Neural progenitor cell (in vitro differentiated cells): ENCODE results near the gene CTDSPL2. TPM values are rescaled to one million over a fixed set of nuclear protein-coding genes. Genes with fewer than 3 reads are reported as not detected.

ENCODE experiments used
- DNase-seq: peaks from one replicate; pipeline ENCODE4 v3.0.0-alpha.2; 2016; ENCODE audit warnings: low spot score
- H2AFZ ChIP-seq: fragments of 200-600 bp; sonication (generic); replicated peaks from 2 replicates; pipeline ENCODE4 v1.6.1; 2016; ENCODE audit warnings: antibody characterized with exemption
- H3F3A ChIP-seq: fragments of 200-600 bp; sonication (generic); 2 replicates; pipeline ENCODE4 v1.6.1; 2016; ENCODE audit warnings: antibody characterized with exemption, low read depth
- H3K27ac ChIP-seq: fragments of 200-600 bp; sonication (generic); 2 replicates; pipeline ENCODE4 v1.5.1; 2016; ENCODE audit warnings: mild to moderate bottlenecking
- H3K27me3 ChIP-seq: fragments of 200-600 bp; sonication (generic); 2 replicates; pipeline ENCODE4 v1.6.1; 2016; ENCODE audit warnings: mild to moderate bottlenecking, moderate library complexity
- H3K36me3 ChIP-seq: fragments of 200-600 bp; sonication (generic); 2 replicates; pipeline ENCODE4 v1.5.1; 2016
- H3K4me1 ChIP-seq: fragments of 200-600 bp; sonication (generic); 2 replicates; pipeline ENCODE4 v1.6.1; 2016; ENCODE audit warnings: mixed run types
- H3K4me2 ChIP-seq: fragments of 200-600 bp; sonication (generic); 2 replicates; pipeline ENCODE4 v1.6.1; 2016
- H3K4me3 ChIP-seq: fragments of 200-600 bp; sonication (generic); 2 replicates; pipeline ENCODE4 v1.5.1; 2016
- H3K79me2 ChIP-seq: fragments of 200-600 bp; sonication (generic); 2 replicates; pipeline ENCODE4 v1.6.1; 2016; ENCODE audit warnings: low read depth
- H3K9ac ChIP-seq: fragments of 200-600 bp; sonication (generic); 2 replicates; pipeline ENCODE4 v1.6.1; 2016
- H3K9me3 ChIP-seq: fragments of 200-600 bp; sonication (generic); 2 replicates; pipeline ENCODE4 v1.5.1; 2016; ENCODE audit warnings: low read depth
- H4K20me1 ChIP-seq: fragments of 200-600 bp; sonication (generic); 2 replicates; pipeline ENCODE4 v1.6.1; 2016; ENCODE audit warnings: low read depth
- H3K27ac Mint-ChIP-seq: 3 replicates; pipeline ENCODE4 v1.8.0; 2021; ENCODE audit warnings: mixed read lengths
- H3K27me3 Mint-ChIP-seq: 2 replicates; pipeline ENCODE4 v1.8.0; 2022; ENCODE audit warnings: low read depth, mild to moderate bottlenecking, inconsistent platforms, moderate library complexity, mixed read lengths; ENCODE audit not compliant: insufficient read depth
- H3K36me3 Mint-ChIP-seq: 3 replicates; pipeline ENCODE4 v1.8.0; 2021; ENCODE audit warnings: mixed read lengths
- H3K4me1 Mint-ChIP-seq: 3 replicates; pipeline ENCODE4 v1.8.0; 2021; ENCODE audit warnings: mixed read lengths
- H3K4me3 Mint-ChIP-seq: 3 replicates; pipeline ENCODE4 v1.8.0; 2021; ENCODE audit warnings: mild to moderate bottlenecking, moderate library complexity, mixed read lengths
- H3K9me3 Mint-ChIP-seq: 3 replicates; pipeline ENCODE4 v1.8.0; 2020; ENCODE audit warnings: mixed read lengths
- EZH2 ChIP-seq: fragments of 200-600 bp; sonication (generic); IDR thresholded peaks from 2 replicates; pipeline ENCODE4 v1.6.1; 2017; ENCODE audit warnings: antibody characterized with exemption, mild to moderate bottlenecking, moderate library complexity
- EZH2phosphoT487 ChIP-seq: fragments of 200-600 bp; sonication (generic); IDR thresholded peaks from 2 replicates; pipeline ENCODE4 v1.6.1; 2017; ENCODE audit warnings: antibody characterized with exemption
- total RNA-seq: library from RNA; depleted of rRNA; stranded (reverse); fragments of >200 nt; gene quantifications from 2 replicates; pipeline ENCODE4 v1.2.3, GENCODE V29; 2015; ENCODE audit warnings: low replicate concordance
- TF ChIP-seq, protein P1 (sequence below): fragments of 200-600 bp; sonication (generic); IDR thresholded peaks from 2 replicates; pipeline ENCODE4 v1.5.1; 2017; ENCODE audit warnings: antibody characterized with exemption, mild to moderate bottlenecking

Gene CTDSPL2
- total RNA-seq, 1 donor from 2014 or later: 207 TPM

DNA sequence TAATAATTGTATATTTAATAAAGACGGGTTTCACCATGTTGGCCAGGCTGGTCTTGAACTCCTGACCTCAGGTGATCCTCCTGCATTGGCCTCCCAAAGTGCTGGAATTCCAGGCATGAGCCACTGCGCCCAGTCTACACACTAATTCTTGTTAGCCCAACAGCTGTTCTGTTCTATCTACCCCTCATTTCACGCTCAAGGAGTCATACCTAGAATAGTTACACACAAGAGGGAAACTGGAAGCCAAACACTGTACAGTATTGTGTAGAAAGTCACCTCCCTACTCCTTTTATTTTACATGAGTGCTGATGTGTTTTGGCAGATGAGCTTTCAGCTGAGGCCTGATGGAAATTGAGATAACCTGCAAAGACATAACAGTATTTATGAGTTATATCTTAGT is 13.4 kb upstream of the CTDSPL2 start:
- Histone ChIP-seq H3K4me3 (no peak overlapping the region), H2AFZ (no peak overlapping the region), H3K4me1 (no peaks in the 10 kb centered on the region), H3K36me3 (no peaks in the 10 kb centered on the region), H3K9ac (no peak overlapping the region), H3K79me2 (no peaks in the 10 kb centered on the region), H3K27me3 (no peaks in the 10 kb centered on the region), H3F3A (no peaks in the 10 kb centered on the region), H3K9me3 (no peaks in the 10 kb centered on the region), H3K4me2 (no peak overlapping the region), H4K20me1 (no peaks in the 10 kb centered on the region), H3K27ac (no peak overlapping the region)
- H3K4me3 Mint-ChIP-seq: no peak overlapping the region
- no peak overlapping the region for H3K27ac Mint-ChIP-seq
- no peaks in the 10 kb centered on the region for H3K4me1 Mint-ChIP-seq
- H3K27me3 Mint-ChIP-seq: peaks cover 2% of the 10 kb centered on the region
- peaks cover 4% of the 10 kb centered on the region for H3K9me3 Mint-ChIP-seq
- DNase-seq: no peak
- peaks cover 12% of the 10 kb centered on the region for H3K36me3 Mint-ChIP-seq
- TF ChIP-seq EZH2 (no peak), EZH2phosphoT487 (no peak)
- TF ChIP-seq, protein P1, sequence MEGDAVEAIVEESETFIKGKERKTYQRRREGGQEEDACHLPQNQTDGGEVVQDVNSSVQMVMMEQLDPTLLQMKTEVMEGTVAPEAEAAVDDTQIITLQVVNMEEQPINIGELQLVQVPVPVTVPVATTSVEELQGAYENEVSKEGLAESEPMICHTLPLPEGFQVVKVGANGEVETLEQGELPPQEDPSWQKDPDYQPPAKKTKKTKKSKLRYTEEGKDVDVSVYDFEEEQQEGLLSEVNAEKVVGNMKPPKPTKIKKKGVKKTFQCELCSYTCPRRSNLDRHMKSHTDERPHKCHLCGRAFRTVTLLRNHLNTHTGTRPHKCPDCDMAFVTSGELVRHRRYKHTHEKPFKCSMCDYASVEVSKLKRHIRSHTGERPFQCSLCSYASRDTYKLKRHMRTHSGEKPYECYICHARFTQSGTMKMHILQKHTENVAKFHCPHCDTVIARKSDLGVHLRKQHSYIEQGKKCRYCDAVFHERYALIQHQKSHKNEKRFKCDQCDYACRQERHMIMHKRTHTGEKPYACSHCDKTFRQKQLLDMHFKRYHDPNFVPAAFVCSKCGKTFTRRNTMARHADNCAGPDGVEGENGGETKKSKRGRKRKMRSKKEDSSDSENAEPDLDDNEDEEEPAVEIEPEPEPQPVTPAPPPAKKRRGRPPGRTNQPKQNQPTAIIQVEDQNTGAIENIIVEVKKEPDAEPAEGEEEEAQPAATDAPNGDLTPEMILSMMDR: no peak

DNA sequence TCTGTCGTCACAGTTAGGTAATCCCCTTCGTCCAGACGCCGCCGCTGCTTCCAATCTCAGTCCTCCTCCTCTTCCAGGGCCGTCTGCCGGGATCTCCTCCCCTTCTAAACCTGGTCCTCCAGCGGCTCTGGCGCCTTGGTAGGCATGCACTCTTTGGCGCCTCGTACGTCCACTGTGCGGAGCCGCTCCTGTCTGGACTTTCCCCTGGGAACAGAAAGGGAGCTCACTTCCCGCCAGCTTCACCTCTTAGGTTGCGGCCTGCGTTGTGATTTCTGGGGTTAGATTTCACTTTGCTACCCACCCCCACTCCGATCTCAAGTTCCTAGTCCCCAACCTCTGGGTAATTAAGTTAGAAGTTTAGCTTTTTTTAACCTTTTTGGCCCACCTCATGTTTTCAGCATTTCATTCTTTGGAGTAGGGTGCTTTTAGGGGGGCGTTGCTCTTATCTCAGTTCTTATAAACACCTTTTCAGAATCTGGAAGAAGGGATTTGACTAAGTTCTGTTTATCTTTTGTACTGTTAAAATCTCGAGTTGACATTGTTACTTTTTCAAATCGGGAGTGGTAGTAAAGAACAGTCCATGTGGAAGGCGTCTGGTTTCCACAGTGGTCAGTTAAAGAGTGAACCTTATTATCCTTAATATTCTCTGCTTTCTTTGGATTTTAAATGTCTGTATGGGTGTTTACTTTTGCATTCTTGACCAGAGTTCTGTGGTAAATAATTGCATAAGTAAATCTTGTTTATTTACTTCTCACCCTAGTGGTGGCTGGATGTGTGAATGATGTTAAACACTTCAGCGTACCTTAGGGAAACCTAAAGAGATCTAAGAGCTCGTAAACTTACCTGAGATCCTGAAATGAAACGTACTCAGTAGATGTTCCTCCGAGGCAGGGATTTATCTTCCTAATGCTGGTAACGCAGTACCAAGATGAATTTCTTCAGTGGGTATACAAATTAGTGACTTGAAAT is 611 bp downstream of the CTDSPL2 start:
- no peaks in the 10 kb centered on the region for H3K27me3 ChIP-seq
- H3K4me1 Mint-ChIP-seq: peaks cover 17% of the 10 kb centered on the region
- peak overlapping the region; percentile 88 for H3K4me3 Mint-ChIP-seq
- peak overlapping the region; percentile 100 for H3K27ac Mint-ChIP-seq
- H3F3A ChIP-seq: peaks cover 29% of the 10 kb centered on the region
- no peaks in the 10 kb centered on the region for H3K9me3 Mint-ChIP-seq
- peaks cover 7% of the 10 kb centered on the region for H3K27me3 Mint-ChIP-seq
- H3K9ac ChIP-seq: peak overlapping the region; percentile 98
- H3K9me3 ChIP-seq: no peaks in the 10 kb centered on the region
- peaks cover 41% of the 10 kb centered on the region for H4K20me1 ChIP-seq
- H3K4me1 ChIP-seq: peaks cover 9% of the 10 kb centered on the region
- H3K4me3 ChIP-seq: peak overlapping the region; percentile 88
- peak overlapping the region; percentile 99 for H3K27ac ChIP-seq
- H3K79me2 ChIP-seq: peaks cover 56% of the 10 kb centered on the region
- DNase-seq: peak; percentile 86
- TF ChIP-seq, protein P1: peak; percentile 29
- TF ChIP-seq EZH2 (no peak), EZH2phosphoT487 (no peak)
- H2AFZ ChIP-seq: no peak overlapping the region
- peaks cover 8% of the 10 kb centered on the region for H3K36me3 Mint-ChIP-seq
- H3K4me2 ChIP-seq: peak overlapping the region; percentile 82
- no peaks in the 10 kb centered on the region for H3K36me3 ChIP-seq

- no peak overlapping the region for H3K9ac ChIP-seq
- no peaks in the 10 kb centered on the region for H3K36me3 ChIP-seq
- no peaks in the 10 kb centered on the region for H3K27me3 ChIP-seq
- H3F3A ChIP-seq: peaks cover 10% of the 10 kb centered on the region
- H3K4me2 ChIP-seq: no peak overlapping the region
- no peak for DNase-seq
- no peak overlapping the region for H3K4me3 ChIP-seq
- H3K4me1 ChIP-seq: peaks cover 6% of the 10 kb centered on the region
- Mint-ChIP-seq H3K9me3 (peaks cover 28% of the 10 kb centered on the region), H3K27me3 (peaks cover 4% of the 10 kb centered on the region), H3K4me1 (no peaks in the 10 kb centered on the region), H3K4me3 (no peak overlapping the region), H3K27ac (no peak overlapping the region), H3K36me3 (peaks cover 46% of the 10 kb centered on the region)
- no peaks in the 10 kb centered on the region for H3K9me3 ChIP-seq
- TF ChIP-seq EZH2phosphoT487 (no peak), EZH2 (no peak)
- TF ChIP-seq, protein P1: no peak
- peaks cover 100% of the 10 kb centered on the region for H3K79me2 ChIP-seq
- peaks cover 94% of the 10 kb centered on the region for H4K20me1 ChIP-seq
- no peak overlapping the region for H3K27ac ChIP-seq
- no peak overlapping the region for H2AFZ ChIP-seq
These were observed 8.7 kb downstream of the CTDSPL2 start for GRCh38 chr15:44435893-44436667.
